Tibial artery (tissue), 4 donors: ENCODE results near the gene COX7A2L.
"Not testable (repeated sequence)": the region's sequence is repeated elsewhere in the genome, so short reads cannot be mapped to it uniquely, and the experiment has no call there.

Experiments used
- DNase-seq, 2 donors: peaks; one replicate each; pipeline ENCODE4 v3.0.0-alpha.2; 2019
- H3K27ac ChIP-seq, 2 donors: fragments of 200-600 bp; sonication (generic) in 1 of 2; 1 replicate in 1 of 2; 2 replicates in 1 of 2; pipeline ENCODE4 v1.5.1; 2018 to 2019; ENCODE audit warnings: mild to moderate bottlenecking in 1 of 2
- H3K27me3 ChIP-seq, 2 donors: fragments of 200-600 bp; sonication (generic) in 1 of 2; one replicate each; pipeline versions ENCODE4 v1.5.1 to v1.6.0; 2016 to 2019
- H3K36me3 ChIP-seq, 3 donors: fragments of 200-600 bp; sonication (generic) in 2 of 3; one replicate each; pipeline ENCODE4 v1.5.1; 2016 to 2019; ENCODE audit warnings: mild to moderate bottlenecking in 2 of 3
- H3K4me1 ChIP-seq, 4 donors: fragments of 200-600 bp; sonication (generic) in 2 of 4; 1 replicate in 3 of 4; 2 replicates in 1 of 4; pipeline ENCODE4 v1.5.1; 2016 to 2019
- H3K4me3 ChIP-seq, 2 donors: fragments of 200-600 bp; sonication (generic) in 1 of 2; 1 replicate in 1 of 2; 2 replicates in 1 of 2; pipeline ENCODE4 v1.5.1; 2018 to 2019; ENCODE audit warnings: mild to moderate bottlenecking in 2 of 2
- H3K9me3 ChIP-seq, 3 donors: fragments of 200-600 bp; sonication (generic) in 1 of 3; one replicate each; pipeline ENCODE4 v1.5.1; 2016 to 2019
- CTCF ChIP-seq, 2 experiments: fragments of 200-600 bp in 1 of 2; fragments of 450-650 bp in 1 of 2; IDR thresholded peaks; one replicate each; pipeline ENCODE4 v1.5.1; 2017 to 2019; ENCODE audit warnings: antibody characterized with exemption in 2 of 2, mild to moderate bottlenecking in 1 of 2, moderate library complexity in 1 of 2
- intact Hi-C: fragments of 100-400 bp; cut with DNase I; formaldehyde crosslinking; loops from one replicate; pipeline ENCODE4 v1.15.0; 2023; ENCODE audit warnings: low total_unique reads

Gene COX7A2L

GRCh38 chr2:42360890-42361727, at the start of gene COX7A2L:
TSS of gene COX7A2L (minus strand) at chr2:42361217. CDS start at chr2:42361161, 56 bp downstream.
- intact Hi-C loops, result loop anchor here (10.0 kb wide), 1 partner anchor 266 kb away; no protein-coding TSS in a partner anchor
- Histone ChIP-seq H3K4me3 (peak within 1 kb of the TSS; percentile 94 to 98), H3K9me3 (no peaks in the 10 kb centered on the region), H3K4me1 (peaks cover 0 to 39% (median 25%) of the 10 kb centered on the region in 4 donors), H3K27ac (peak within 1 kb of the TSS; percentile 92 to 95), H3K36me3 (no peaks in the 10 kb centered on the region), H3K27me3 (no peaks in the 10 kb centered on the region)
- peak in 1 of 2 experiments; percentile 50 for TF ChIP-seq CTCF (IDR thresholded peaks at IDR 0.05)
- peak; percentile 96 to 98 for DNase-seq

GRCh38 chr2:42408009-42408408, 47.0 kb upstream of the COX7A2L start:
- Histone ChIP-seq H3K27me3 (peaks cover 0 to 13% of the 10 kb centered on the region in 2 donors), H3K4me1 (no peaks in the 10 kb centered on the region), H3K27ac (no peak overlapping the region), H3K36me3 (no peaks in the 10 kb centered on the region), H3K4me3 (no peak overlapping the region), H3K9me3 (peaks cover 0 to 2% (median 0%) of the 10 kb centered on the region in 3 donors)
- TF ChIP-seq CTCF (IDR thresholded peaks at IDR 0.05), result no peak
- no peak for DNase-seq
- intact Hi-C loops, result no loop called here

- H3K9me3 ChIP-seq, result no peaks in the 10 kb centered on the region
- H3K4me1 ChIP-seq, result no peaks in the 10 kb centered on the region
- peaks cover 0 to 13% of the 10 kb centered on the region in 2 donors for H3K27me3 ChIP-seq
- DNase-seq, result no peak
- no peak overlapping the region for H3K4me3 ChIP-seq
- H3K36me3 ChIP-seq, result no peaks in the 10 kb centered on the region
- intact Hi-C loops, result no loop called here
- no peak overlapping the region for H3K27ac ChIP-seq
- no peak for TF ChIP-seq CTCF (IDR thresholded peaks at IDR 0.05)
Measured at GRCh38 chr2:42407476-42407875, 46.5 kb upstream of the COX7A2L start.

- intact Hi-C loops, result no loop called here
- Histone ChIP-seq H3K9me3 (no peaks in the 10 kb centered on the region), H3K36me3 (no peaks in the 10 kb centered on the region), H3K27ac (no peak overlapping the region), H3K4me3 (no peak overlapping the region), H3K27me3 (peaks cover 0 to 13% of the 10 kb centered on the region in 2 donors), H3K4me1 (no peaks in the 10 kb centered on the region)
- TF ChIP-seq CTCF (IDR thresholded peaks at IDR 0.05), result no peak
- DNase-seq, result no peak
Measured at GRCh38 chr2:42404676-42405075, 43.7 kb upstream of the COX7A2L start.

GRCh38 chr2:42401773-42402172, 40.8 kb upstream of the COX7A2L start:
- H3K9me3 ChIP-seq, result no peaks in the 10 kb centered on the region
- H3K36me3 ChIP-seq, result no peaks in the 10 kb centered on the region
- no peaks in the 10 kb centered on the region for H3K4me1 ChIP-seq
- H3K4me3 ChIP-seq, result no peak overlapping the region
- DNase-seq, result no peak
- H3K27ac ChIP-seq, result no peak overlapping the region
- intact Hi-C loops, result no loop called here
- TF ChIP-seq CTCF (IDR thresholded peaks at IDR 0.05), result no peak
- H3K27me3 ChIP-seq, result no peaks in the 10 kb centered on the region

GRCh38 chr2:42398052-42398451, 37.0 kb upstream of the COX7A2L start:
- intact Hi-C loops, H3K9me3 ChIP-seq, DNase-seq, H3K4me3 ChIP-seq, H3K36me3 ChIP-seq, H3K27ac ChIP-seq, H3K4me1 ChIP-seq, H3K27me3 ChIP-seq: not testable (repeated sequence)

GRCh38 chr2:42393320-42393719, 32.3 kb upstream of the COX7A2L start:
- H3K27me3 ChIP-seq, H3K4me3 ChIP-seq, DNase-seq, intact Hi-C loops, H3K27ac ChIP-seq, H3K4me1 ChIP-seq, H3K36me3 ChIP-seq, H3K9me3 ChIP-seq: not testable (repeated sequence)
